ENCODE measurements around the gene KIF3C.

The KIF3C gene

DNA sequence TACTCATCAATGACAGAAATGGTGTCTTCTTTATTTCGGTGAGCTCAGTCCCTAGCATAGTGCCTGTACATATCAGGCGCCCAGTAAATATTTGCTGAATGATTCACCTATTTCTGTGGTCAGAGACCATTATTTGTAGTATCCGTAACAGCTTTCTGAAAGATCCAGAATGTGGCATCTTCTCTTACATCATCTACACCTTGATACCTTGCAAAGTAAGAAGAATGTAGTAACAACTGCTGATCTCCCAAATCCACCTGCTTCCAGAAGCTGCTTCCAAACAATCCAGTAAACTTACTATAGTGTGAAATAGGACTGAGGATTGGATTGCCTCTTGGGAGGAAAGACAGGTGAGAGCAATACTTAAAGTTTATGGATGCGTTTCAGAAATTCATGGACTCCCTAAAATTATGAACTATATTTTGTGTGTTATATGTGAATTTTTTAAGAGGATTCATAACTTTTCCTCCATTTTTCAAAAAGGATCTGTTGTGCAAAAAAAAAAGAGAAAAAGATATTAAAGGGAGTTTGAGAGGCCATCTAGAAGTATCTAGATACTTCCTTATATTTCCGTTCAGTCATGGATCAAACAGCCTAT, 103.1 kb downstream of the KIF3C start:
- no peak for DNase-seq

DNA sequence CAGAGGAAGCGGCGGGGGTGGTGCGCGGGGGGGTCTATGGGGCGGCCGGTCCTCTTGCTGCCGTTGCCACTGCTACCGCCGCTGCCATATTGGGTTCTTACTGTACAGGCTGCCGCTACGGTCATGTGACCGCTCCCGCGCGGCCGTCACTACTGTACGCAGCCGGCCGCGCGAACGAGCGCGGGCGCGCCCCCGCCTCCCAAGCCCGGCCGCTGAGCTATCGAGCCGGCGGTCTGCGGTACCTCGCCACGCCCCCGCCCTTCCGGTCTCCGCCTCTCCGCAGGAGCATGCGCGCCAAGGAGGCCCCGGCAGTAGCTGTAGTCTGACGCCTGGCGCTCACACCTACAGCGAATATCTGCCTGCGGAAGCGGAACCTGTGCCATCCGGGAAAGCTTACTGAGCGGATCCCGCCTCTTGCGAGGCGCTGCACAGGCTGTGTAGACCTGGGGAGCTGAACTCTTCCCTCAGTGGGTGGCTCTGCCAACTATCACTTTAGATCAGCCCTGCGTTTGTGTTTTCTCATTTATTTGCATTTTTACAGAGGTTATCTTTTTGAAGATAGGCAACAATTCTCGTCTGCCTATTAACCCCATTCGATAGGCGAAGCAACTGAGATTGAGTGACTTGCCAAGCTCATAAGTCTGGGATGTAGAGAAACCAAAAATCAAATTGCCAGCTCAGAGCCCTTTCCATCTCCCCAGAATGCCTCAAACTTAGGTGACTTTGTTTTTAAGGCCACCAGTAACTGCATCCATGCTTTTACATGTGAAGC, 103.8 kb downstream of the KIF3C start, which contains the start of gene ASXL2:
TSS of gene ASXL2 (minus strand) at position 127 of the 772 bp plus-strand sequence. CDS start 265 bp downstream, outside the sequence.
- DNase-seq, result peak; percentile 49 to 98 (median 94)

DNA sequence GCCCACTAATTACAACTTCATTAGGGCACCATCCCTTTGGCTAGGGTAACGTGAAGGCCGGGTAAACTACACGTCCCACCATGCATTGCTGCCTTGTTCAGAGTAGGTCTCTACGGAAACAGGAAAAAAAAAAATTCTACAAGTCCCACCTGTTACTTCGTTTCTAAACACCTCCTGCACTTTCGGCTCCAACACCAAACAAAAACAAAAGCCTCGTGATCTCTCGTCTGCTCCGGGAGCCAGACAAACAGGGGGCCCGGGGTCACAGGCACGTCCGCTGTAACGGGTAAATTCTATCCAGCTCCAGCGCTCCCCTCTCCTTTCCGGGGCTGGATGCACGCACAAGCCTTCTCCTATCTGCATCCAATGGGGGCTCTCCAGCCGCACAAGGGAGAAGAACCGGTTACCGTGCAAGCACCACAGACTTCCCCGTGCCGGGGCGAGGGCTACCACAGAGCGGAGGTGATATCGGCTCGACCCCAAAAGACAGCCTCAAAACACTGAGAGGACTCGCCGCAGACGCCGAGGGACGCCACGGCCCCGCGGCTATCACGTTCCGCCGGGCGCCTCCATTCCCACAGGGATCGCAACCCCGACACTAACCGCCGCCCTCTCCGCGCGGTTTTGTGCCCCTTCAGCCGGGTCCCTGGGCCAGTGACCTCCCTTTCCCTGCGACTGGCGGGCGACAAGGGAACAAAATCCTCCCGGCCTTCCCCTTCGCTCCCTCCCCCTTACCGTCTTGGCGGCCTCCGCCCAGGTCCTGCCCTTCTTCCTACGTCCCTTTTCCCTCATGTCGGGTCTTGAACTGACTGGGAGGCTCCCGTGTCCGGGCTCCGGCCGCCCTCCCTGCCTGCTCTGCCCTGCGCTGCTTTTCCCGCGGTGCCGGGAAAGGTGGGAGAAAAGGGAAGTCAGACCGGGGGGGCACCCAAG, 104.6 kb downstream of the KIF3C start:
- DNase-seq, result peak in 49 of 56 donors; percentile 30 to 73 (median 53)
